Body of pancreas (tissue), 4 donors: ENCODE measurements around the gene UBA3. TPM values are rescaled to one million over a fixed set of nuclear protein-coding genes. Genes with fewer than 3 reads are reported as not detected.

Experiments used
- ATAC-seq: fragments of 150-250 bp; one replicate; pipeline ENCODE4 v1.9.1; 2016
- DNase-seq, 4 donors: peaks; one replicate each; pipeline ENCODE4 v3.0.0-alpha.2; 2019
- H3K27ac ChIP-seq, 4 donors: fragments of 200-600 bp; sonication (generic); 1 replicate in 3 of 4; 2 replicates in 1 of 4; pipeline versions ENCODE4 v1.5.1 to v1.6.1; 2016 to 2019; ENCODE audit warnings: mild to moderate bottlenecking in 1 of 4, mixed read lengths in 1 of 4, moderate library complexity in 1 of 4
- H3K27me3 ChIP-seq, 2 donors: fragments of 200-600 bp; sonication (generic); one replicate each; pipeline ENCODE4 v1.6.0; 2016; ENCODE audit warnings: mild to moderate bottlenecking in 1 of 2
- H3K36me3 ChIP-seq, 2 donors: fragments of 200-600 bp; sonication (generic); replicated peaks in 1 of 2; 2 replicates each; pipeline ENCODE4 v1.5.1; 2016; ENCODE audit warnings: low read depth in 2 of 2; ENCODE audit not compliant: insufficient read depth in 1 of 2
- H3K4me1 ChIP-seq: fragments of 200-600 bp; sonication (generic); one replicate; pipeline ENCODE4 v1.6.0; 2016
- H3K4me3 ChIP-seq, 2 donors: fragments of 200-600 bp; sonication (generic); 1 replicate in 1 of 2; 2 replicates in 1 of 2; pipeline ENCODE4 v1.5.1; 2016 to 2019
- H3K9me3 ChIP-seq, 3 donors: fragments of 200-600 bp; sonication (generic); 1 replicate in 2 of 3; 2 replicates in 1 of 3; pipeline ENCODE4 v1.5.1; 2016
- POLR2A ChIP-seq, 3 donors: fragments of 450-650 bp; IDR thresholded peaks; one replicate each; pipeline ENCODE4 v1.6.1; 2016; ENCODE audit warnings: antibody characterized with exemption in 3 of 3, mild to moderate bottlenecking in 2 of 3
- WGBS, 2 donors: methylation state at CpG; one replicate each; pipeline ENCODE4 v1.1.5; 2017; 5-methylcytosine and 5-hydroxymethylcytosine counted together
- intact Hi-C: fragments of 100-400 bp; cut with DNase I; formaldehyde crosslinking; loops from one replicate; pipeline ENCODE4 v1.15.1; 2023
- total RNA-seq, 2 donors: library from RNA; depleted of rRNA; stranded (reverse); fragments of >200 nt; gene quantifications; one replicate each; pipeline ENCODE4 v1.1.0, GENCODE V29; 2016
- TF ChIP-seq, protein P1 (sequence below), 7 experiments: fragments of 450-650 bp in 4 of 7; fragments of 200-600 bp in 3 of 7; sonication (generic) in 3 of 7; IDR thresholded peaks; one replicate each; pipeline ENCODE4 v1.5.1; 2016 to 2019; ENCODE audit warnings: antibody characterized with exemption in 7 of 7

UBA3 gene
- total RNA-seq, 2 donors from 2014 or later = 23.3 to 47.5 TPM

DNA sequence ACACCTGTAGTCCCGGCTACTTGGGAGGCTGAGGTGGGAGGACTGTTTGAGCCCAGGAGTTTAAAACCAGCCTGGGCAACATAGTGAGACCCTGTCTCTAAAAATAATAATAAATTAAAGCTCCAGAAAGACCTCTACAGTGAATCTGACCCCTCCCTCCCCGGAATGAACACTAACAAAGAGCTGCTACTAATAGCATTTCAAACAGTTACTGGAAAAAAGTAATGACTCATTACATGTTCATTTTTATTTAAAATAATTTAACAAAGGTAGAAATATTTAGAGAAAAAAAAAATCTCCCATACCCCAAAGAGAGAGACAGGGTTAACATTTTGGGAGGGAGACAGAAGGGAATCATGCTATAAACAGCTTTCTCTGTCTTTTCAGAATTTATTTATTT is 2.2 kb upstream of the UBA3 start:
- Histone ChIP-seq H3K4me3 (no peak overlapping the region), H3K36me3 (no peaks in the 10 kb centered on the region), H3K27me3 (no peaks in the 10 kb centered on the region), H3K27ac (peak overlapping the region in 1 of 4 donors; percentile 96), H3K9me3 (no peaks in the 10 kb centered on the region), H3K4me1 (peaks cover 63% of the 10 kb centered on the region)
- DNase-seq = no peak
- intact Hi-C loops = no loop called here
- ATAC-seq = no peak
- TF ChIP-seq POLR2A (IDR thresholded peaks at IDR 0.05) = no peak
- TF ChIP-seq, protein P1, sequence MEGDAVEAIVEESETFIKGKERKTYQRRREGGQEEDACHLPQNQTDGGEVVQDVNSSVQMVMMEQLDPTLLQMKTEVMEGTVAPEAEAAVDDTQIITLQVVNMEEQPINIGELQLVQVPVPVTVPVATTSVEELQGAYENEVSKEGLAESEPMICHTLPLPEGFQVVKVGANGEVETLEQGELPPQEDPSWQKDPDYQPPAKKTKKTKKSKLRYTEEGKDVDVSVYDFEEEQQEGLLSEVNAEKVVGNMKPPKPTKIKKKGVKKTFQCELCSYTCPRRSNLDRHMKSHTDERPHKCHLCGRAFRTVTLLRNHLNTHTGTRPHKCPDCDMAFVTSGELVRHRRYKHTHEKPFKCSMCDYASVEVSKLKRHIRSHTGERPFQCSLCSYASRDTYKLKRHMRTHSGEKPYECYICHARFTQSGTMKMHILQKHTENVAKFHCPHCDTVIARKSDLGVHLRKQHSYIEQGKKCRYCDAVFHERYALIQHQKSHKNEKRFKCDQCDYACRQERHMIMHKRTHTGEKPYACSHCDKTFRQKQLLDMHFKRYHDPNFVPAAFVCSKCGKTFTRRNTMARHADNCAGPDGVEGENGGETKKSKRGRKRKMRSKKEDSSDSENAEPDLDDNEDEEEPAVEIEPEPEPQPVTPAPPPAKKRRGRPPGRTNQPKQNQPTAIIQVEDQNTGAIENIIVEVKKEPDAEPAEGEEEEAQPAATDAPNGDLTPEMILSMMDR (IDR thresholded peaks at IDR 0.05) = no peak
- WGBS, 2 donors = 58 to 81% methylated on average over 2 of the region's 2 CpGs

DNA sequence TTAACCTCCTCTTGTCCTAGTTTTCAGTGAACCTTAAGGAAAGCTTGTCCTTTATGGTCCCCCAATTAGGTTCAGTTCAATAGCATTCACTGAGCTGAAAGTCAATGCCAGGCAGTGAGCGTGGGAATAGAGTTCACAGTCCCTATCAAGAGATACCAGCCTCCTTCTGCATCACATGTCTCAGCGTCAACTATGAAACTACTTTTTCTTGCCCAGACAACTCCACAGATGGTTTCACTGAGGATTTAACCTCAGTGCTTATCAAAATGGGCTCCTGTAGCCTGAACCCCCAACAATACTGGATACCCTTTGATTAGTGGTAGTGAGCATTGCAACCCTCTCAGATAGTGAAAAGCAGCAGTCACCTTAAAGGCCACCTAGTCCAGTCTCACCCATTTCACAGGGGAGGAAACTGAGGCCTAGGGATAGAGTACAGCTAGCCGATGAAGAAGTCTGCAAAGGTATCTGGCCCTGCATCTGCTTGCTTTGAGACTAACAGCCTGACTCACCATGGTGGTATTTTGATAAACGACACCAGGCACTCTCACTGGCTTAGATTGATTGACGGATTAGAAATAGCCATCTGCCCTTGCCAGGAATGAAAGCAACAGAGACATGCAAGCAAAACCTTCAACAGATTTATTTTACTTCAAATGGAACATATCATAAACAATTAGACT is 1.6 kb upstream of the UBA3 start:
- Histone ChIP-seq H3K27me3 (no peaks in the 10 kb centered on the region), H3K4me3 (no peak overlapping the region), H3K27ac (peak overlapping the region in 1 of 4 donors; percentile 96), H3K4me1 (peaks cover 57% of the 10 kb centered on the region), H3K9me3 (no peaks in the 10 kb centered on the region), H3K36me3 (no peaks in the 10 kb centered on the region)
- no peak for DNase-seq
- TF ChIP-seq, protein P1 (IDR thresholded peaks at IDR 0.05) = no peak
- TF ChIP-seq POLR2A (IDR thresholded peaks at IDR 0.05) = no peak
- intact Hi-C loops = no loop called here
- WGBS, 2 donors = 63 to 73% methylated on average over 5 of the region's 5 CpGs
- no peak for ATAC-seq

DNA sequence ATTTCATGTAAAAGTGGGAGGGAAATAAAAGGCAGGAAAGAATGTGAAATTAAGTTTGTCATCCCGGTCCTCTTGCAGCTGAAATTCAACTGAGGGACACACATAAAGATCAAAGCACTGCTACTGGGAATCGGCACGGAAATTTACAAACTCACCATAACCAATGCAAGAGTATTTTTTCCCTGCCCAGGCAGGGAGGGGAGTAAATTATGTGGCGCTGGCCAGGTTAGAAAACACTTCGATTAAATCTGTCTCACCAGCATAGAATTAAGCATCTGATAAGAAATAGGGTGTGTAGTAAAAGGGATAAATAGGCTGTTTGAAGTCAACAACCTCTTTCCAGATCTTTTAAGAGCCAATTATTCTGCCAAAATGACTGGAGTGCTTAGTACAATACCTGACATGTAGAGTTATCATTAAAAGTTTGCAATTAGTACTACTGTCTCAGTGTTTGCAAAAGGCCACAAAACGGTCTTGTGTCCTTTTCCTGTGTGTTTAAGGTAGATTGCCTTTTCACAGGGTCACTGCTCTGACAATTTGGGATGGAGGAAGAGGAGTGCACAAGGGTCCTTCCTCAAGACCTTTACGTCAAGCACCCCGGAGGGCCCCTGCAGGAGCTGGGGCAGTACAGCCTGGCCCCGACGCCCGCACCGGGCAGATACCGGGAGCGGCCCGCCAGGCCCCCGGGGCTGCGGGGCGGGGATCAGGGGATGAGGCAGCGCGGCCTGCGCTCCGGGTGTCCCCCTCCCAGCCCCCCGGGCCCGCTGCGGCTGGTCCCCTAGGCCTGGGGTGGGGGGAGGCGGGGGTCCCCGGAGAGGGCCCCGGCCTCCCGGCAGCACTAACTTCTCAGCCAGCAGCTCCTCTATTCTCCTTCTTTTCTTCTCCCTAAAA is 651 bp downstream of the UBA3 start:
- DNase-seq (no peak), ATAC-seq (peak; percentile 26)
- intact Hi-C loops = no loop called here
- Histone ChIP-seq H3K27me3 (no peaks in the 10 kb centered on the region), H3K36me3 (no peaks in the 10 kb centered on the region), H3K4me3 (peak overlapping the region; percentile 77 to 94), H3K9me3 (no peaks in the 10 kb centered on the region), H3K27ac (peak overlapping the region; percentile 35 to 79 (median 68)), H3K4me1 (peaks cover 44% of the 10 kb centered on the region)
- TF ChIP-seq, protein P1 (IDR thresholded peaks at IDR 0.05) = no peak
- TF ChIP-seq POLR2A (IDR thresholded peaks at IDR 0.05) = no peak
- WGBS, 2 donors = 2 to 3% methylated on average over 15 to 27 of the region's 29 CpGs

DNA sequence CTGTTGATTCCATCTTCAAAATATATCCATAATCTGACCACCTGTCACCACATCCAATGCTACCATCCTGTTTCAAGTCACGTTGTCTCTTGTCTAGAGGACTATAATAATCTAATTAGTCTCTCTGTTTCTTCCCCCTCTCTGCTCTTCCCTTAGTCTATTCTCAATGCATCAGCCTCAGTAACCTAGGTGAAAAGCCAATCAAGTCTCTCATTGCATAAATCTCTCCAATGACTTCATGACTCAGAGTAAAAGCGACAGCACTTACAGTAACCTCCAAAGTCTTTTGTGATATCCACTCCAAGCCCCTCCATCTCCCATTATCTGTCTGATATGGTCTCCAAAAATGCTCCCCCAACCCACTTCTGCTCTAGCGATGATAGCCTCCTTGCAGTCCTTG is 7.2 kb downstream of the UBA3 start:
- no peaks in the 10 kb centered on the region for H3K9me3 ChIP-seq
- TF ChIP-seq POLR2A (IDR thresholded peaks at IDR 0.05) = no peak
- TF ChIP-seq, protein P1 (IDR thresholded peaks at IDR 0.05) = no peak
- H3K36me3 ChIP-seq = peaks cover 0 to 7% of the 10 kb centered on the region in 2 donors
- ATAC-seq = no peak
- no peaks in the 10 kb centered on the region for H3K27me3 ChIP-seq
- DNase-seq = no peak
- peaks cover under 1% of the 10 kb centered on the region for H3K4me1 ChIP-seq
- H3K4me3 ChIP-seq = no peak overlapping the region
- no peak overlapping the region for H3K27ac ChIP-seq
- 93 to 96% methylated on average over 3 of the region's 3 CpGs for WGBS, 2 donors
- intact Hi-C loops = no loop called here
